HG03439 (cell line): ENCODE results near the gene CCDC85A.

Source experiments
- ATAC-seq: cut with Tn5 transposase; IDR thresholded peaks from one replicate; pipeline ENCODE4 v1.9.1; 2021; ENCODE audit warnings: mild to moderate bottlenecking, moderate library complexity; ENCODE audit not compliant: unreplicated experiment

The CCDC85A gene

GRCh38 chr2:56348392-56349210 lies 164.8 kb downstream of the CCDC85A start:
- ATAC-seq, result peak; percentile 49

GRCh38 chr2:56357655-56358295 lies 174.0 kb downstream of the CCDC85A start:
- ATAC-seq, result no peak

- ATAC-seq, result no peak
Observed at GRCh38 chr2:56361844-56362243, 178.1 kb downstream of the CCDC85A start.

- no peak for ATAC-seq
Observed at GRCh38 chr2:56364902-56365301, 181.1 kb downstream of the CCDC85A start.

- no peak for ATAC-seq
Observed at GRCh38 chr2:56369316-56369715, 185.5 kb downstream of the CCDC85A start.

GRCh38 chr2:56372071-56372656 lies 188.4 kb downstream of the CCDC85A start:
- ATAC-seq, result no peak

- ATAC-seq, result no peak
Observed at GRCh38 chr2:56375251-56375650, 191.5 kb downstream of the CCDC85A start.

GRCh38 chr2:56376699-56377665 lies 193.2 kb downstream of the CCDC85A start:
- no peak for ATAC-seq

- no peak for ATAC-seq
Observed at GRCh38 chr2:56379066-56379465, 195.3 kb downstream of the CCDC85A start.

- no peak for ATAC-seq
Observed at GRCh38 chr2:56380861-56381260, 197.1 kb downstream of the CCDC85A start.

GRCh38 chr2:56382466-56382865 lies 198.7 kb downstream of the CCDC85A start:
- ATAC-seq, result no peak

GRCh38 chr2:56386657-56387056 lies 202.9 kb downstream of the CCDC85A start:
- ATAC-seq, result no peak

- ATAC-seq, result no peak
Observed at GRCh38 chr2:56390644-56391043, 206.9 kb downstream of the CCDC85A start.

- no peak for ATAC-seq
Observed at GRCh38 chr2:56410140-56410539, 226.3 kb downstream of the CCDC85A start.

GRCh38 chr2:56416500-56417176 lies 232.8 kb downstream of the CCDC85A start:
- peak; percentile 77 for ATAC-seq
